IPS DF 4.7 (cell line): Measurements from ENCODE around the gene KREMEN1.

Experiments used
- DNase-seq: peaks from one replicate; pipeline ENCODE4 v3.0.0-alpha.2; 2013; ENCODE audit warnings: low spot score; ENCODE audit errors: extremely low read depth

Gene KREMEN1

DNA sequence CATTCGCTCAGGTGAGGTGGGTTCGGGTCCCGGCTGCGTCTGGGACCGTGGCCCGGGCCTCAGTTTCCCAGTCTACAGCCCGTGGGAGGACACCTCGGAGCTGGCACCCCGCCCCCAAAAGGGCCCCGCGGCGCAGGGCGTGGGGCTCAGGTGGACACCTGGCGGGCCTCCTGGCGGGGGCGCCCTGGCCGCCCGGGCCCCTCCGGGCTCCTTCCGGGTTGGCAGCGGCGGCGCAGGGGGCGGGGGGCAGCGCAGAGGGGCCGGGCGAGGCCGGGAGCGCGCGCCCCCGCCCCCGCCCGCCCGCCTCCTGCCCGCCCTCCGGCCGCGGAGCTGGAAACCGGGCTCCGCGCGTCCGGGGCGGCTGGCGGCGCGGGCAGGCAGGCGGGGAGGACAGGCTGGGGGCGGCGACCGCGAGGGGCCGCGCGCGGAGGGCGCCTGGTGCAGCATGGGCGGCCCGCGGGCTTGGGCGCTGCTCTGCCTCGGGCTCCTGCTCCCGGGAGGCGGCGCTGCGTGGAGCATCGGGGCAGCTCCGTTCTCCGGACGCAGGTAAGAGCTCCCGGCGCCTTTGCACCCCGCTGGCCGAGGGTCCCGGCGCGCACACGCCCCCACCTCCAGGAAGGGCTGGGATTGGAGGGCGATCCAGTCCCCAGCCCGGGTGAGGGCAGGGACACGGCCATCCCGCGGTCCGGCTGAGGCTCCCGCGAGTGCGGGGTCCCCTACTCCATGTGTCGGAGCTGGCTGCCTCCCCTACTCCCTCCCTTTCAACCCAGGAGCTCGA is 132.9 kb downstream of the KREMEN1 start, which contains the start of gene EMID1:
Gene EMID1 (plus strand): TSS at position 303 of the 778 bp plus-strand sequence. CDS start 143 bp downstream, at position 446.
- DNase-seq = no peak

DNA sequence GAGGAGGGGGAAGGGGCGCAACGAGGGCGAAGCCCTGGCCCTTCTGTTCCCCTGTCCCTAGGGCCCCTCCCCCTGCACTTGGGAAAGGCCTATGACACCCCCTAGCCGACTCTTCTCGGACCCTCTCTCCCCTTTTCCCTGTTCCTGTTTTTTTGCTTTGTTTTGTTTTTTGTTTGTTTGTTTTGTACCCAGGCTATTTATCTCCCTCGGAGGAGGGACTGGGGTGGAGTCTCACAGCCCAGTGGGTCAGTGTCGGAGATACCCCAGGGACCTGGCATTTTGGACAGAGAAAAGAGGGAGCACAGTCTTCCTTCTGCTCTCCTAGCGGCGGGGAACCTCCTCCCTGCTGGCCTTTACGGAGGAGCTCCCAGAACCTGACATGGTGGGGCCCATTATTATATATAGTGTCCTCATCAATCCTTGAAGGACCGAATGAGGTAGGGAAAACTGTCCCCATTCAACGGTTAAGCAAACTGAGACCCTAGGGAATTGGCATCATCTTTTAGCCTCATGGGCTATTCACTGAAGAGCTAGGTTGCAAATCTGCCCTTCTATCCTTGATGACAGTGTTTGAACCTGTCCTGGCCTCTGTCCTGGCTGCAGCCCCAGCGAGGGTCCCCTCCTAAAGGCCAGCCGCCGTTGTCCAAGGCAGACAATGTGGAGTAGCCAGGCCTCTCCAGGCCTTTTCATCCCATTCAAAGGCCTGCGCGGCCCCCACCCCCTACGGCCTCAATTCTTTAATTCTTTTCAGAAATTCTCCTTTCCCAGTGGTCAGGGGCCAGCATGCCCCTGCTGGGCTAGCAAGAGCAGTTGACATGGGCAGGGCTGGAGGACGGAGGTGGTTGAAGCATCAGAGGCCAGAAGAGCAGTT is 133.8 kb downstream of the KREMEN1 start:
- DNase-seq = no peak

DNA sequence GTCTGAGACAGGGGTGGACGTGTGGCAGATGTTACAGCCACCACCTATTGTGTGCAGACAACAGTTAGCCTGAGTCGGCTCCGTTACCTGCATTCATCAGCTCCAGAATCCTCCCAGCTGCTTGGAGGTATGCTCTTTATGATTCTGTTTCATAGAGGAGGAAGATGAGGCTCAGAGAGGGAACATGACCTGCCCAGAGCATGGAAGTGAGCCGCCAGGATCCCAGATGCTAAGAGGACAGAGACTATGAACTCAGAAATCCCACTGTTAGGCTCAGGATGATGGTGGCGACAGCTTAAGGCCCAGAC is 134.4 kb downstream of the KREMEN1 start:
- DNase-seq = no peak

DNA sequence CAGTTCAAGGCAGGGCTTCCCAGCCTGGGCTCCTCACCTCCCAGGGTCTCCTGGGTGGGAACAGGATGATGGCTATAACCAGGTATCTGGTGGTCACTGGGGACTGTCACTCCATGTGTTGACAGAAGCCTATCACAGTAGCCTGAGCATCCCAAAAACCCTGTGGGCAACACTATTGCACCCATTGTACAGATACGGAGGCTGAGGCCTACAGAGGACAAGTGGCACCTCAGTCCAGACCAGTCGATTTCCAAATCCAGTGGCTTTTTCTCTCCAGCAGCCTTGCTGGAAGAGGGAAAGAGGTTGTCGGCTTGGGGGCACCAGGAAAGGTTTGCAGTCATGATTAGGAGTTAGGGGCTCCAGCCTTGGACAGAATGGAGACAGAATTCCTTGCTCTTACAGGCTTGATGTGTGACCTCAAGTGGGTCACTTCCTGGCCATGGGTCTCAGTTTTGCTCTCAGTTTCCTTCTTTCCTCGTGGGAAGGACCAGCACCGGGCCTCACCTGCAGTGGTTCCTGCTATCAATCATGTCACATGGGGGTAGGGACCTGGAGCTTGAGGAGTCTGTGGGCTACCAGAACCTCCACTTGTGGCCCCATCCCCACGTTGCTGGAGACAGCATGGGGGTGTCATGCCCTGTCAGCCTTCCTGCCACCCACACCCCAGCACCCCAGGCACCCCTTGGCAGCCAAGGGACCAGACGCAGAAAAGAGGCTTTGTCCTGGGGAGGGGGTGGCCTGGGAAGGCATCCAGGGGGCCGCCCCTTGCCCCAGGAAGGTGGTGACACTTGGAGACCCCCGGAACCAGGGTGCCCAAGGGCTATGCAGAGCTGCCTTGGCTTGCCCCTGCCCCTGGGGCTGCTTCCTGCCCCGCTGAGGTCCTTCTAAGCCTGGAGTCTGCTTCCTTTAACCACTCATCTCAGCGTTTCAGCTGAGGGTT is 135.0 kb downstream of the KREMEN1 start:
- no peak for DNase-seq

DNA sequence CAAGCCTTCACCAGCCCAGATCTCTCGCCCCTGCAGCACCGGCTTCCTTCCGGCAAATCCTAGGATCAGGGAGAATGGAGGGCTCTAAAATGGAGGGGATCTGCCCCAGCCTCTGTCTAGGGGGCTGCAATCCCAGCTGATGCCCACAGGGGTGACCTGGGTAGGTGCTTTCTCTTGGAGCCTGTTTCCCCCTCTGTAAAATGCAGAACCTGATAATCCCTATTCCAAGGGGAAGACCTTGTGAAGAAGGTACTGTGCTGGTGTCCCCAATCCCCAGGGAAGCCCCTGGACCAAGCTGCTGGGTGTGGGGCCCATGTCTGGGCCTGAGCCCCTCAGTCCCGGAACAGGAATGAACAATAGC is 135.6 kb downstream of the KREMEN1 start:
- no peak for DNase-seq

DNA sequence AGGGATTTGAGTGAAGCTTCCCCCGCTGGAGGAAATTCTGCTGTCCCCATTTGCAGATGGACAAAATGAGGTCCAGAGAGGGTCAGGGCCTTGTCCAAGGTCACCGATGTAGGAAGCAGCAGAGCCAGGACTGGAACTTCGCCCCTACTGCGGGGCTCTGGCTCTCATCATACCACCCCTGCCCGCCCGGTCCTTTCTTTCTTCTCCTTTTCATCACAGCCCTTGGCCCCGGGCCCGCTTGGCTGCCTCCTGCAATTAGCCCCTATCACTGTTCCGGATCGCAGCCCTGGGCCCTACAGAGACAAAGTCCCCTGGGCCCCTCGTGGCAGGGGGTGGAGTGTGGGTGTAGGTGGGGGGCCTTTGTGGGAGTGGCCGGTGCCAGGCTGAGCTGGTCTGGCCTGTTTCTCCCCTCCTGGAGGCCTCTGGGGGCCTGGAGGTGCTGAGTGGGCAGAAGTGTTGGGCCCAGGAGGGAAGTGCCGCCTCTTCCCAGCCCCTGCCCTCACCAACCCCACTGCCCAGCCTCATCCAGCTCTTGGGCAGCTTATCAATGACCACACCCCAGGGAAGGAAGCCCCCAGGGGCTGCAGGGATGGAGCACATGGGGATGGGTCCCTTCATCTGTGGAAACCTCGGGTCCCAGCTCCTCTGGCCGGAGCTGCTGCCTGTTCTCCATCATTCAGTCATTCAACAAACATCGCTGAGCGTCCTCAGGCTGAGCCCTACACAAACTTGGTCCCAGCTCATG is 136.2 kb downstream of the KREMEN1 start:
- no peak for DNase-seq

DNA sequence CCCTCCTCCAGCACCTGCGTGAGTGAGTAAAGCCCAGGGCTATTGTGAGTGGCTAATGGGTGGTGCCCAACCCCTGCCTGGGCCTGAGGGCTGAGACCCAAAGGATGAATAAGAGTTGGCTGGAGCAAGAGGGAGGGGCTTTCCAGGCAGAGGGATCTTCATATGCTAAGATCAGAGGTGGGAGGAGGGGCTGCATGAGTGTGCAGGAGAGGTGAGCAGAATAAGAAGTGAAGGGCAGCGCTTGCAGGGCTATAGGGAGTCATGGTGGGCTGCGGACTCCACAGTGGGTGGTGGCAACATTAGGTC is 136.7 kb downstream of the KREMEN1 start:
- no peak for DNase-seq

DNA sequence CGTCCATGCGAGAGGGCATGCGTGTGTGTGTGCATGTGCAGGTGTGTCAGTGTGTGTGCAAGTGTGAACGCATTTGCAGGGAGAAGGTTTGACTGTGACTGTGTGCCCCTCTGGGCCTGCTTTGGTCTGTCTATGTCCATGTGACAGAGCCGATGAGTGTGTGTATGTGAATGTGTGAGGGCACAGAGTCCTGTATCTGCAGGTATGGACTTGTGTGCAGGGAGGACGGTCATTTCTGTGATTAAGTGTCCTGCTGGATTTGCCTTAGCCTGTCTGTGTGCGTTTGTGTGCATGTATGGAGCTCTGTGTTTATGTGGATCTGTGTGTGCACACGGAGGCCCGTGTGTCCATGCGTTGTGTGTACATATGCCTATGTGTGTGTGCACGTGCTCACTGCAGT is 138.2 kb downstream of the KREMEN1 start:
- DNase-seq = no peak

DNA sequence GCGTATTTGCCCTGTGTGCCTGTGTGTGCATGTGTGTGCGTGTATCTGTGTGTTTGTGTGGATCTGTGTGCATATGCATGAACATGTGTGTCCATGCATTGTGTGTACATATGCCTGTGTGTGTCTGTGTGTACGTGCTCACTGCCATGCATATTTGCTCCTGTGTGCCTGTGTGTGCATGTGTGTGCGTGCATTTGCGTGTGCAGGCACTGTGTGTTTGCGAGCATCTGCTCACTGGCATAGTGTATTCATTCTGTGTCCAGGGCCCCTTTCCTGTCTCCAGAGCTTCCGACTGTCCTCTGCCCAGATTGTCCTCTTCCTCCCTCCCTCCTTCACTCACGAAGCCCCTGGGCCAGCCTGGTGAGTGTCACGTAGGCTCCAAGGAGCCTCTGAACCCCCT is 138.6 kb downstream of the KREMEN1 start:
- DNase-seq = no peak

DNA sequence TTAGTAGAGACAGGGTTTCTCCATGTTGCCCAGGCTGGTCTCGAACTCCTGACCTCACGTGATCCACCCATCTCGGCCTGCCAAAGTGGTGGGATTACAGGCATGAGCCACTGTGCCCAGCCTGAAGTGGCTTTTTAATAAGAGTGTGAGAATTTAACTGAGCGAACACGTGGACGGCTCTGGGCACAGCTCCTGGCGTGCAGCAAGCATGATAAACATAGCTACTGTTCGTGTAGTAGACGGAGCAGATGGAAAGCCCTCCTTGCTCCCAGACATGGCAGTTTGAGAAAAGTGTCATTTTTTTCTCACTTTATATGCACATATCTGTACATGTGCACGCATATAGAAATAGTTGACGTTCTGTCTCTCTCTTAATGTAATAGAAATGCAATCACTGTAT is 139.9 kb downstream of the KREMEN1 start:
- DNase-seq = no peak

DNA sequence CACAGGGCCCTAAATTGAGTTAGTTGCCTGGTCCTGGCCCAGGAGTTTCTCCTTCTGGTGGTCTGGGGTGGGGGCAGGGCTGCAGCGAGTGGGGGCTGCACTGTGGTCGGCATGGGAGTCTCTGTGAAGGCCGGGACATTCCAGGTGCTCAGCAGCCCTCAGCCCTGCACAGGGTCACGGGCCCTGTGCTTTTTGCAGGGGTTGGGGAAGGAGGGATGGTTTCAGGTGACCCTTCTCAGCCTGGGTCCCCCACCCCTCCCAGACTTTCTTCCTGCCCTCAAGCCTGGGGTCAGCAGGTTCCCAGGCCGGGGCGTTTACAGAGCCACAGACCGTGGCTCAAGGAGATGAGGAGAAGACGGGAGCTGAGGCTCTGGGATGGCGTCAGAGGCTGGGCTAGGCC is 140.7 kb downstream of the KREMEN1 start:
- DNase-seq = no peak

DNA sequence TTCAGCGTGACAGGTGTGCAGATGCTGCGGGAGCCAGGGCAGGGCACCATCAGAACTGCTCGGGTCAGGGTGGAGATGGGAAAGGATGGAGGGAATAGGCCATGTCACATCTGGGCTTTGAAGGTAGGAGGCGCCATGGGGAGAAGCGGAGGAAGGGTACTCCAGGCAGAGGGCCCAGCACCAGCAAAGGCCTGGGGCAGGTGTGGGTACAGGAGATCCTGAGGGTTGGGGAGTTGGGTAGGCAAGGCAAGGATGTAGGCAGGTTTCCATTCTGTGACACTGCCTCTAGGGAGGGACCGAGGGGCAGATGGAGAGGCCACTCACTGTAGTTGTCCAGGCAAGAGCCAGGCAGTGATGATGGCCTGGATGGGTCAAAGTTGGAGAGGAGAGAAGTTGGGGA is 141.4 kb downstream of the KREMEN1 start:
- no peak for DNase-seq

DNA sequence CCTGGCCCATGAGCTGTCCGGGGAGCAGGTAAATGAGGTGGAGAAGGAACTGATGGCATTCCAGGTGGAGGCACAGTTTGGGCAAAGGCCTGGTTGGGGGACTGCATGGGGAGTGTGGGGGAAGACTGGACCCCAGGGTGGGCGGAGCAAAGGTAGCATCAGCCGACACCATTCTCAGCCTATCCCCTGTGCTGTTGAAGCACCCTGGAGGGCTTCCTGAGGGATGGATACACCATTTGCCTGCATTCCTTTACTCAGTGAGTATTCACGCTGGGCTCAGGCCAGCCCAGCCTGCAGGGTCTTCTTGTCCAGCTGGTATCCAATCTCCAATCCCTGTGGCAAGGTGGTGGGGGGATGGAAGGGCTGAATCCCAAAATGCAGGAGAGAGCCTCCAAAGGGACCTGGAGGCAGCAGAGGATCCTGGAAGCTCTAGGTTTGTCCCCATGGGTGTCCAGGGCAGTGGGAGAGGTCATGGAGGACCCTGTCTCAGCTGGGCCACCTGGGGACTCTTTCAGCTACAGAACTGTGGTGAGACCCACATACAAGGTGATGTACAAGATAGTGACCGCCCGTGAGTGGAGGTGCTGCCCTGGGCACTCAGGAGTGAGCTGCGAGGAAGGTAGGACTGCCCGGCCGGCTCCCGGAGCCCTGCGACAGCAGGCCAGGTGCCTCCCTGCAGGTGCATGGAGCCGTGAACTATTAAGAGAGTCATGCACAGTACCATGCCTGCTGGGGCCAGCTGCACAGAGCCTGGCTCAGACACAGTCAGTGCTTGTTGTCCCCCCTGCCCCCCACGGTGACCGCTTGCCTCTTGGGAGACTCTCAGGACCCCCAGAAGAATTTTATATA is 142.4 kb downstream of the KREMEN1 start:
- no peak for DNase-seq

DNA sequence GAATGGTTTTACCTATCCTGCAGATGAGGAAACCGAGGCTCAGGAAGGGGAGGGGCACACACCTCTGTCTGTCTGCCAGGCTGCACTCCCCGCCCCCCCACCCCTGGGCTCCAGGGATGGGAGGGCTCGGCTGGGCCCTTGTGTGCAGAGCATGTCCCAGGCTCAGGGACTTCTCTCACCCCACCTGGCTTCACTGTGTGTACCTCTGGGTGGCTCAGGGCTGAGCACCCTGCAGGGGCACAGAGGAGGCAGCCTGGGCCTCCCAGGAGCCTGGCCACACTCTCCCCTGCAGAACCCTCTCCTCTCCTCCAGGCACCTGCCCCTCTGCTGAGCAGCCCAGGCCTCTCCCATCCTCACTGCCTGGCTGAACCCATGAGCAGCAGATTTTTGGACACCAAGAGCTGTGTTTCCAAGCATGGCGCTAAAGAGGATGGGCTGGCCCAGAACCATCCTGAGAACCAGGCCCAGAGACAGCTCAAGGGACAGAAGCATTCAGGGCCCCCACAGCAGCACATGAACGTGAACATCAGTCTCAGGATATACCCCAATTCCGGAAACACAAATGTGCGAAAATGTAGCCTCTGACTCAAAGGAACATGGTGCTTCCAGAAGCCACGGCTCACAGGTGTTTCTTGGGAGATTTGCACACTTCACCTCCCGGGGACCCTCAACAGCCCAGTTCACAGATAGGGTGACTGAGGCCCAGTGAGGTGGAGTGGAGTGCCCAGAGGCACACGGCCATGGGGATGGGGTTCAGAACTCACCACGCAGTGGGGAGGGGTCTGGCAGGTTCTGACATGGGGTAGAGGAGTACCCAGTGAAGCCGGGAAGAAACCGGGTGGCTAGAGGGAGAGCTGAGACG is 143.4 kb downstream of the KREMEN1 start:
- no peak for DNase-seq

DNA sequence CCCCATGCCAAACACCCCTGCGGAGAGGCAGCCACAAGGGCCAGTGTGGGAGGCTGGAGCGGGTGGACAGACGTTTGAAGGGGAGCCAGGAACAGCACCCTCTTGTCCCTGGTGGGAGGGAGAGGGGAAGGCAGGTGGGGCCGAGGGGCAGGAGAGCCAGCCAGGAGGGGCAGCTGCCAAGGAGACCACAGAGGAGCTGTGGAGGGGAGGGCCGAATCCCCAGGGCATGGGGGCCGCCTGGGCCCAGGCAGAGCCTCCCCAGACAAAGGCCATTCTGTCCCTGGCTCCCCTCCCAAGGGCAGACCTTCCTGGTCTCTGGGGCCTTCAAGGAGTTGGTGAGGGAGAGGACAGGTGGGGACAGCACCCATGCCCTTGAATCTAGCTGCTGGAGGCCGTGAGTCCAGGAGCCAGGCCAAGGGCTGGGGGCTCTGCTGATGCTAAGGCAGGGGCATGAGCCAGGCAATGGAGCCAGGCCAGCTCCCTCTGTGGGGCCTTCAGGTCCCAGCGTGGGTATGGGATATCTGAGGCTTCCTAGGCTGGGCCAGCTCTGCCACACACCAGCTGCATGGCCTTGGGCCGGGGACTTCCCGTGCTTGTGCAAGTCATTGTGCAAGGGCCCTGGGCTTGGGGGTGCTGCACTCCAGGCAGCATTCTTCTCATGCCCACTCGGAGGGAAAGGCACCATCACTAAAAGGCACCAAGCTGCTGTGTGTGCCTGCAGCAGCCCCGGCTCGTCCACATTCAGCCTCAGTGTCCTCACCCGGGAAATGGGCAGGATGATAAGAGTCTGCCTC is 144.2 kb downstream of the KREMEN1 start:
- DNase-seq = no peak
